Caki2 (cell line): Measurements from ENCODE around the gene MYH11. TPM values are rescaled to one million over a fixed set of nuclear protein-coding genes. Genes with fewer than 3 reads are reported as not detected.

Source experiments
- DNase-seq: peaks from one replicate; pipeline ENCODE4 v3.0.0-alpha.2; 2015; ENCODE audit warnings: low read depth
- in situ Hi-C: cut with HindIII; loops from 2 replicates; pipeline ENCODE4 v1.10.0; 2016; ENCODE audit warnings: low sequenced_read_pairs, low pct_unique_long_range_greater_than_20kb, mixed read lengths
- total RNA-seq: library from RNA; depleted of rRNA; stranded (reverse); fragments of >200 nt; shearing (Covaris generic); gene quantifications from 2 replicates; pipeline ENCODE4 v1.2.3, GENCODE V29; 2014; ENCODE audit warnings: low replicate concordance; rRNA removed

The MYH11 gene
- total RNA-seq, result not detected in 2 replicates

GRCh38 chr16:15856901-15857698 lies at the start of gene MYH11:
Gene MYH11 (minus strand): TSS chr16:15857028. CDS start chr16:15838252, 18,776 bp downstream.
- in situ Hi-C loops, result no loop called here
- DNase-seq, result no peak

- DNase-seq, result no peak
- in situ Hi-C loops, result no loop called here
These were observed 49.6 kb upstream of the MYH11 start for GRCh38 chr16:15906439-15906838.

- in situ Hi-C loops, result no loop called here
- DNase-seq, result no peak
These were observed 47.1 kb upstream of the MYH11 start for GRCh38 chr16:15903960-15904359.

- in situ Hi-C loops, result no loop called here
These were observed 44.2 kb upstream of the MYH11 start for GRCh38 chr16:15900901-15901500.

GRCh38 chr16:15900357-15900756 lies 43.5 kb upstream of the MYH11 start:
- in situ Hi-C loops, result no loop called here

More at GRCh38 chr16:15900901-15901500, 44.2 kb upstream of the MYH11 start:
- no peak for DNase-seq

DNA sequence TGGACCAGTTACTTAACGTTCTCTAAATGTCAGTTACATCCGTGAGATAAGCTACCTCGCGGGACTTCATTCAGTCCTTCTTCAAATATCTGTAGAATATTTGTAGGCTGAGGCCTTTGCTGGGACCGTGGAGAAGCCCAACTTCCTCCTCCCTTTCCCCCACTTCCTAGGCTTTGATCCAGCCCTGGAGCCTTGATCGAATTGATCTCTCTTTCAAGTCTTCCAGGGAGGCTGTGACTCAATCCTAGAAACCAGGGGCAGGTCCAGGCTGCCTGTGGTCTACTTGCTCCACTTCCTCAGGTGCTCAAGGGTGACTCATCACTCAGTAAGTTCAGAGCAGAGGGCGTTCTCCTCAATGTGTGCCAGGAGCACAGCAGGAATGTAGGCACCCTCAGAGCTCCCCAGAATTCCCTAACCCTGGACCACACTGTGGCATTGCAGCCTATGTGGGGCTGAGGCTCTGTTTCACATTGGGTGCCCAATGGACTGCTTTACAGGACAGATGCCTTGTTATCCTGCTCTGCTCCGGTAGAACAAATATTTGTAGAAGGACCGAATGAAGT lies 42.8 kb upstream of the MYH11 start:
- in situ Hi-C loops, result no loop called here
- peak; percentile 86 for DNase-seq

More at GRCh38 chr16:15900357-15900756, 43.5 kb upstream of the MYH11 start:
- no peak for DNase-seq

DNA sequence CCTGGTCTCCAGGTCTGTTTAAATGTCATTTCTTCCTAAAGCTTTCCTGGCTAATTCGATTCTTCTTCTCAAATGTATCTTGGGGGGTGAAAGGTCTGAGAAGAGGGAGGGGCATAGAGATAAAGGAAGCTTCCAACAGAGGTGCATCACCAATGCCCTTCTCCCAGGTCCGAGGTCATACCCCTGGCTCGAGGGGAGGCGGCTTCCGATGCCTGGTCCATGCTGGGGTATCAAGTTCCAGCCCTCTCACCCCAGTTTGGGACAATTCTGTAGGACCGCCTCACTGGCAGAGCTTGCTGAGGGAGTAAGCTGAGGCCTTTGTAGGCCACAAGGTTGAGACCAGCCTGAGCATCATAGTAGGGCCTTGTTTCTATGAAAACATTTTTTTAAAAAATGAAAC lies 41.8 kb upstream of the MYH11 start:
- DNase-seq, result no peak
- in situ Hi-C loops, result no loop called here

DNA sequence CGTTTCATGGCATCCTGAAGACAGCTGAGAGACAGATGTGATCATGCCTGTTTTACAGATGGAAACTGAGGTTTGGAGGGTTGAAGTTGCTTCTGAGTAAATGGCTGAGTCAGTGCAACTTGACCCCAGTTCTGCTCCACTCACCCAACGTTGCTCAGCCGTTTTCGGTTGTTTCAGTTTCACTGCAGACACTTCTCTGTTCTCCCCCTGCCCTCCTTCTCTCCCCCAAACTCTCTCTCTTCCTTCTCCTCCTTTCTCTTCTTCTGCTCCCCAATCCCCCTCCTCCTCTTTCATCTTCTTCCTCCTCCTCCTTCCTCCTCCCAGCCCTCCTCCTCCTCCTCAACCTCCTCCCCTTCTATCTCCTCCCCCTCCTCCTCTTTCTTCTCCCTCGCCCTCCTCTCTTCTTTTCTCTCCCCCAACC lies 41.0 kb upstream of the MYH11 start:
- in situ Hi-C loops, result no loop called here
- DNase-seq, result no peak

DNA sequence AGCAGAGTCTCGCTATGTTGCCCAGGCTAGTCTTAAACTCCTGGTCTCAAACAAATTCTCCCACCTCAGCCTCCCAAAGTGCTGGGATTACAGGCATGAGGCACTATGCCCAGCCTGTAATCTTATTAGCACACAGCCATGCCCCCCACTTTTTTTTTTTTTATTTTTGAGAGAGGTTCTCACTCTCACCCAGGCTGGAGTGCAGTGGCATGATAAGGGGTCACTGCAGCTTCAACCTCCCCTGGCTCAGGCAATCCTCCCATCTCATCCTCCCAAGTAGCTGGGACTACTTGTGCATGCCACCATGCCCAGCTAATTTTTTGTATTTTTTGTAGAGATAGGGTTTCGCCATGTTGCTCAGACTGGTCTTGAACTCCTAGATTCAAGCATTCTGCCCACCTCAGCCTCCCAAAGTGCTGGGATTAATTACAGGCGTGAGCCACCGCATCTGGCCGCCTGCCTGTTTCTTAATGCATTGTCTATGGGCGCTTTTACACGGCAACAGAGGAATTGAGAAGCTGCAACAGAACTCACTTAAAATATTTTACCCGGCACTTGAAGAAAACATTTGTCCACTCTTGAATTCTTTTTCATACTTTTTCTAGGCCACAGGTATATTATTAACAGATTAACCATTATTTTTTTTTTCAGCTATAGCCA lies 40.4 kb upstream of the MYH11 start:
- in situ Hi-C loops, result no loop called here
- DNase-seq, result no peak

- DNase-seq, result no peak
- in situ Hi-C loops, result no loop called here
These were observed 37.9 kb upstream of the MYH11 start for GRCh38 chr16:15894571-15895374.

DNA sequence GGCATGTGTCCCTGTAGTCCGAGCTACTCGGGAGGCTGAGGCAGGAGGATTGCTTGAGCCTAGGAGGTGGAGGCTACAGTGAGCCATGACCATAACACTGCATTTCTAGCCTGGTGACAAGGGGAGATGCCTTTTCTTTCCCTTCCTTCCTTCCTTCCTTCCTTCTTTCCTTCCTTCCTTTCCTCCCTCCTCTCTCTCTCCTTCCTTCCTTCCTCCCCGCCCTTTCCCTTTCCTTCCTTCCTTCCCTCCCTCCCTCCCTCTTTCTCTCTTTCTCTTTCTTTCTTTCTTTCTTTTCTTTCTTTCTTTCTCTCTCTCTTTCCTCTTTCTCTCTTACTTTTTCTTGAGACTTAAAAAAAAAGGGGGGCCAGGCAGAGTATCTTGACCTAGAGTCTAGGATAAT lies 34.7 kb upstream of the MYH11 start:
- in situ Hi-C loops, result no loop called here

GRCh38 chr16:15888072-15888976 lies 31.5 kb upstream of the MYH11 start, which contains the start of gene CEP20:
Gene CEP20 (minus strand): TSS chr16:15888603. CDS start chr16:15888585, 18 bp downstream.
- in situ Hi-C loops, result no loop called here

More for the DNA sequence above, 34.7 kb upstream of the MYH11 start:
- no peak for DNase-seq

DNA sequence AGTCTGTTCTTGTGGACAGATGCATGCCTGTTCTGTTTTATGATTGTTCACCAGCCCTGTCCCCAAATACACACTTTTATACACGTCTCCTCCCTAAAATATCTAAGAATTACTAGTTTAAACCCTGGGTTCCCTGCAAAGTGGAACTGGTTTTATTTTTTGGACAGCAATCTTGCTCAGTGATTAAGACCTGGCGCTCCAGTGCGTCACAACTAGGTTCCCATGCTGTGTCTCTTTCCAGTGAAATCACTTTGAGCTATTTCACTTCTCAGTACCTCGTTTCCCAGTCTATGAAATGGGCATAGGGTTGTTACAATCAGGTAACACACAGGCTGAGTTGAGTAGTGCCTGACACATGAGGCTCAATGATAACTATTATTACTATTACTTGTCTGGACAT lies 30.5 kb upstream of the MYH11 start:
- no peak for DNase-seq
- in situ Hi-C loops, result no loop called here

More at GRCh38 chr16:15888072-15888976, 31.5 kb upstream of the MYH11 start, which contains the start of gene CEP20:
- DNase-seq, result peak; percentile 98

DNA sequence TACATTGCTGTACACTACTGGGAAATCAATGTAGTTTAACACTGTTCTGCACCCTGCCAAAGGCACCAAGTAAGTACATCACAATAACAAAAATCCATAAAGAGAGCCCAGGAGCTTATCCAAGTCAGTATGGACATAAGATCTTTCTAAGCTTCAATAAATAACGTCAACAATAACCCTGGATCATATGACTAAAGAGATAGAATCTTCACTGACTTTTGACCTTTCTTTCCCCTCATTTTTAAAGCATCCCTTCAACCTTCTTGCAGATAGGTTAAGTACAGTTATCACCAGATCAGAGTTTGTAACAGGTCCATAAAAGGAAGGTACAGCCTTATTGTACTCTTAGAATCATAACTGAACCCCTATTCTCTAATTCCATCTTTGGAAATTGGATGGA lies 29.2 kb upstream of the MYH11 start:
- no peak for DNase-seq
- in situ Hi-C loops, result no loop called here

DNA sequence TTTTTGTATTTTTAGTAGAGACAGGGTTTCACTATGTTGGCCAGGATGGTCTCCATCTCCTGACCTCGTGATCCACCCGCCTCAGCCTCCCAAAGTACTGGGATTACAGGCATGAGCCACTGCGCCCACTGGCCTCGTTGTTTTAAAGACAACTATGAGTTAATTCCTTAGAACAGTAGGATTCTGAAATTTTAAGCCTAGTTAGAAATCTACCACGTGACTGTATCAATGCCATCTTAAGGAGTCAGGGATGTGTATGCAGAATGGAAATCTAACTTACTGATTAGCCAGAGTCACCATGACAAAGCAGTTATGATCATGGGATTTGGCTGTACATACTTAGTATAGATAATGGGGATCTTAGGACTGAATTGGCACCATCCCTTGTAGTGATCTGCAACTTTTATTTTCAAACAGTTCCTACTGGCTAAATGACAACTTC lies 28.8 kb upstream of the MYH11 start:
- in situ Hi-C loops, result no loop called here

DNA sequence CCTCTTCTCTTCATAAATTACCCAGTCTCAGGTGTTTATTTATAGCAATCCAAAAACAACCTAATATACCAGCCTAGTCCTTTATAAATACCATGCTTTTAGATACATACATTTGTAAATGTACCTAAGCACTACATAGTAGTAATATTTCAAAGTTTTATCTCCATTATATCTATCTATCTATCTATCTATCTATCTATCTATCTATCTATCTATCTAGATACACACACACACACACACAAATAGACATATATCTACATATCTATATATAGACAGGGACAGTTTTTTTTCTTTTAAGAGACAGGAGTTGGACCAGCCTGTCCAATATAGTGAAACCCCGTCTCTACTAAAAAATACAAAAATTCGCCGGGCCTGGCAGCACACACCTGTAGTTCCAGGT lies 25.7 kb upstream of the MYH11 start:
- in situ Hi-C loops, result no loop called here
- no peak for DNase-seq

More for the DNA sequence above, 28.8 kb upstream of the MYH11 start:
- DNase-seq, result peak; percentile 63
